AG08396 (cell line): ENCODE measurements around the gene TRIM66.

Experiments used
- DNase-seq: peaks from one replicate; pipeline ENCODE4 v3.0.0; 2012; ENCODE audit warnings: low spot score, mixed read lengths

The TRIM66 gene

GRCh38 chr11:8682303-8683114, at the start of gene TRIM66, which contains the start of gene RPL27A:
Gene TRIM66, minus strand, starts transcription at chr11:8682665. Its CDS starts 10,391 bp downstream, at chr11:8672274.
Gene RPL27A, plus strand, starts transcription at chr11:8682792. Its CDS starts 22 bp downstream, at chr11:8682814.
- peak; percentile 91 for DNase-seq

- no peak for DNase-seq
Observed at GRCh38 chr11:8731647-8732323, 49.3 kb upstream of the TRIM66 start.

- DNase-seq, result no peak
Observed at GRCh38 chr11:8730697-8731020, 48.2 kb upstream of the TRIM66 start.

- no peak for DNase-seq
Observed at GRCh38 chr11:8729837-8730696, 47.6 kb upstream of the TRIM66 start.

- no peak for DNase-seq
Observed at GRCh38 chr11:8729067-8729466, 46.6 kb upstream of the TRIM66 start.

- DNase-seq, result peak; percentile 43
Observed at GRCh38 chr11:8728563-8728962, 46.1 kb upstream of the TRIM66 start.

GRCh38 chr11:8726395-8726794, 43.9 kb upstream of the TRIM66 start:
- no peak for DNase-seq

- DNase-seq, result no peak
Observed at GRCh38 chr11:8724682-8725081, 42.2 kb upstream of the TRIM66 start.

- DNase-seq, result no peak
Observed at GRCh38 chr11:8723711-8724110, 41.2 kb upstream of the TRIM66 start.

- no peak for DNase-seq
Observed at GRCh38 chr11:8722809-8723208, 40.3 kb upstream of the TRIM66 start.

GRCh38 chr11:8721609-8722500, 39.4 kb upstream of the TRIM66 start:
- DNase-seq, result peak; percentile 74

GRCh38 chr11:8720868-8721608, 38.6 kb upstream of the TRIM66 start:
- no peak for DNase-seq

GRCh38 chr11:8720352-8720751, 37.9 kb upstream of the TRIM66 start:
- DNase-seq, result no peak

GRCh38 chr11:8719721-8720120, 37.3 kb upstream of the TRIM66 start:
- DNase-seq, result no peak

GRCh38 chr11:8719211-8719649, 36.8 kb upstream of the TRIM66 start:
- peak; percentile 87 for DNase-seq

- peak; percentile 85 for DNase-seq
Observed at GRCh38 chr11:8717876-8718753, 35.6 kb upstream of the TRIM66 start.

- no peak for DNase-seq
Observed at GRCh38 chr11:8717544-8717875, 35.0 kb upstream of the TRIM66 start.

GRCh38 chr11:8715501-8715900, 33.0 kb upstream of the TRIM66 start:
- DNase-seq, result no peak

- DNase-seq, result no peak
Observed at GRCh38 chr11:8714622-8715225, 32.3 kb upstream of the TRIM66 start.
